DMS53 (cell line): ENCODE data around the gene SH3RF3.

Experiments used
- DNase-seq: peaks from one replicate; lab custom pipeline; 2025; lab: John Stamatoyannopoulos, UW

SH3RF3 gene

GRCh38 chr2:109415581-109416013, 286.6 kb downstream of the SH3RF3 start:
- DNase-seq = no peak

- DNase-seq = no peak
These were observed 288.8 kb downstream of the SH3RF3 start for GRCh38 chr2:109417701-109418335.

- DNase-seq = no peak
These were observed 289.7 kb downstream of the SH3RF3 start for GRCh38 chr2:109418716-109419115.

GRCh38 chr2:109419171-109419756, 290.3 kb downstream of the SH3RF3 start:
- DNase-seq = no peak

GRCh38 chr2:109419960-109420370, 291.0 kb downstream of the SH3RF3 start:
- DNase-seq = no peak

GRCh38 chr2:109421101-109421500, 292.1 kb downstream of the SH3RF3 start:
- no peak for DNase-seq

- DNase-seq = no peak
These were observed 292.6 kb downstream of the SH3RF3 start for GRCh38 chr2:109421642-109422041.

- no peak for DNase-seq
These were observed 293.2 kb downstream of the SH3RF3 start for GRCh38 chr2:109422071-109422757.

DNA sequence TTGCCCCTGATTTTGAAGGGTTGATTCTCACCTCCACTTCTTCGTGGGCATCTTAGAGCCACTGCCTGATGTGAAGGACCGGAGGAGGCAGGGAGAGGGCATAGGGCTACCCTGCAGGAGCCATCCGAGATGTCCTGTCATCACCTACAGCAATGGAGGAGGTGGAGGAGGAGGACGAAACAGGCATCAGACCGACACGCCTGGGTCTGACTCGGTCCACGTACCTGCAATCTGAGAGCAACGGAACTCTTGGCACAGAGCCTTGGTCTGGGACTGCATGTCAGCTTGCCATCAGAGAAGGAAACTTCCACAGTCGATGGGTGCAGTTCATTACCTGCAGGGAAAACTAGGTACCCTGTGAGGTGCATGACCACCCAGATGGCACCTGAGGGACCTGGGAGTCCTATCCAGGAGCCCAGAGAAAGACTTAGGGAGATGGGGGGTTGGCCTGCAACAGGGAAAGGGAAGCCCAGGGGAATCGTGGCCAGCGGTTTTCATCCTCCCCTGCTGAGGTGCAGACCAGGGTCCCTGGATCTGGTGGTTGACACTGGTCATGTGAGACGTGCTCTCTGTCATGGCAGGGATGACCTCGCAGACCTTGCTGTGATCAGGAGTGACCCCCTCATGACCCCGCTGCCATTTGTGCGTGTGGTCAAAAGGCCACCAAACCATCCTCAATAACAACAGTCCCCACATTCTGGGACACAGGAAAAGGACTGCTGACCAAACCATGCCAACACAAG, 293.9 kb downstream of the SH3RF3 start:
- DNase-seq = no peak

GRCh38 chr2:109423556-109424359, 294.8 kb downstream of the SH3RF3 start:
- peak; percentile 23 for DNase-seq

GRCh38 chr2:109425411-109425810, 296.4 kb downstream of the SH3RF3 start:
- DNase-seq = no peak

- DNase-seq = no peak
These were observed 298.7 kb downstream of the SH3RF3 start for GRCh38 chr2:109427661-109428091.

DNA sequence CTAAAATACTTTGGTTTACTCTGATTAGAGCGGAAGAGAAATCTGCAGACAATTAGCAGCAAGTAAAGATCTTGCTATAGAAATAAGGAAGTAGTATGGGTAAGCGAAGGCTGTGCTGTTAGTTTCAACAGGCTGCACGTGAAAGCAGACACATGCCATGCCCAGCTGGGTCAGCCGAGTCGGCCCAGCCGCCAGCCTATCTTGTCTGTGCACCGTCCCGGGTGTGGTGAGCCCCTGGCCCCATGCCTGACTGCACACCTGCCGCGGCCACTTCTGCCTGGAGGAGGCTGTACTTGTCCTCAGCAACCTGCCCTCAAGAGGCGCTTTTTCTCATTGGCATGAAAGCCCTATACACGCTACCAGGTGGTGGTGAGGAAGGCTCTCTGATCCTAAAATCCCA, 299.3 kb downstream of the SH3RF3 start:
- no peak for DNase-seq

DNA sequence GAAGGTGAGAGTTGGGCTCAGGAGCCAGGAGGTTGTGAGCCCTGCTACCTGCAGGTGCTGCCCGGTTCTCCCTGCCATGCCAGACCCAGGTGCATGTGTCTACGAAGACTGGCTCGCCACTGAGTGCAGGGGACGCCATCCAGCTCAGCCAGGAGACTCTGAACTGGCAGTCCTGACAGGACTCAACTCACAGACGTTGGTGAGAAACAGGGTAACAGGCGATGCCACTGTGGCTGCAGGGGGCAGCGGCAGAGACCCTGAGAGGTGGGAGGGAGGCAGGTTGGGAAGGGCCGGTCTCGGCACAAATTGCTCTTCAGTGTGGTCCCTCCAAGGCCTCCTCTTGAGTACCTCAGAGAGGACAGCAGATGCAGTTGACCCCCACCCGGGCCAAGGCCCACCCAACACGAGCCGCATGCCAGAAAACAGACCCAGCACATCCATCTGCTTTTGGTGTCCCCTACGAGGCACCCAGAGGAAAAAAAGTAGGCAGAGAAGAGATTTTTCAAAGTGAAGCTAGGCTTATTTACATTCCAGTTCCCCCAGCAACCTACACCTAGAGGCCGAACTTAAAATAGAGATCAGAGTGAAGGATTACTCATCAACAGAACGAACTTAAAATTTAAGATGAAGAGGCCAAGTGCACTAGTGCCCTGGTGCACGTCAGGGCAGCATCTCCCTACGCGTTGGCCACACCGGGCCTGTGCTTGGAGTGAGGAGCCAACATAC, 300.0 kb downstream of the SH3RF3 start:
- no peak for DNase-seq

DNA sequence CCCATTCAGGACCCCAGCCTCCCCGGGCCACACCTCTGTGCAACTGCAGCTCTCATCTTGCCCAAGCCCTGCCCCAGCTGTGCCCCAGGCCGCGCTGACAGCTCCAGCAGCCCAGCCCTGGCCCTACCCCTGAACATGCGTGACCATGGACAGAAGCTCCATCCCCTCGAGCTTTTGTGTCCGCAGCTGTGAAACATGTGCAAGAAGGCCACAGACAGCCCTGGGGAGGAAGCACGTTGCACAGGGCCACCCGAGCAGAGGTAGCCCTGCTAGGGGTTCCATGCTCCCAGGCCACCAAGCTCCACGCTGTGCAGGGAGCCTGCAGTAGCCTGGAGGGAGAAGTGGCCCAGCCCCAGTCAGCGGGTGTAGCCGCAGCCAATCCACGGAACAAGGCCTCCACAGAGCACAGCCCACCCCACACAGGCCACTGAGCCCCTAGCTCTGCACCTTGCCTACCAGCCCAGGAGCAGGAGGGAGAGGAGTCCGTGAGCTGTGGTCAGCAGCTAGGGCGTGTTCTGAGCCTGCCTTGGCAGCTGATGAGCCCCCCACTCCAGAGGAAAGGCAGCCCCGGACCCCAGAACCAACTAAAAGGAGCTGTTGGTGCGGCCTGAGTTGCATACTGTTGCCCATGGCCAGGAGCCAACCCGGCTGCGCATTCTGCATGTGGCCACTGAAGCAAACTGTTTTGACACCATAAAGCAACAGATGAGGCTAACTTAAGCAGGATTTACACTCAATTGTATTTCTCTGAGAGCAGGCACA, 300.7 kb downstream of the SH3RF3 start:
- no peak for DNase-seq

GRCh38 chr2:109430329-109430636, 301.3 kb downstream of the SH3RF3 start:
- no peak for DNase-seq

DNA sequence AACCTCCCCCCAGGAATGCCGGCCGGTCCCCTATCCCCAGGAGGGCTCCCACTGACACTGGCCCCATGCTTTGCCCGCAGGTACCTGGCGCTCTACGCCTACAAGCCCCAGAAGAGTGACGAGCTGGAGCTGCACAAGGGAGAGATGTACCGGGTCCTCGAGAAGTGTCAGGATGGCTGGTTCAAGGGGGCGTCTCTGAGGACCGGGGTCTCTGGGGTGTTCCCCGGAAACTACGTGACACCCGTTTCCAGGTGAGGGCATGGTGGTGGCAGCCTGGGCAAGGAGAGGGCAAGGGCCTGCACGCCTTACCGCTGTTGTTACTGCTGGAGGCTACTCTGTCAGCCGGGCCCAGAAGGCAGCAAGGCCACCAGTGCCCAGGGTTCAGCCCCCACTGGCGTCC, 303.4 kb downstream of the SH3RF3 start:
- DNase-seq = no peak

GRCh38 chr2:109433486-109433885, 304.5 kb downstream of the SH3RF3 start:
- no peak for DNase-seq

- DNase-seq = no peak
These were observed 304.9 kb downstream of the SH3RF3 start for GRCh38 chr2:109433926-109434325.

DNA sequence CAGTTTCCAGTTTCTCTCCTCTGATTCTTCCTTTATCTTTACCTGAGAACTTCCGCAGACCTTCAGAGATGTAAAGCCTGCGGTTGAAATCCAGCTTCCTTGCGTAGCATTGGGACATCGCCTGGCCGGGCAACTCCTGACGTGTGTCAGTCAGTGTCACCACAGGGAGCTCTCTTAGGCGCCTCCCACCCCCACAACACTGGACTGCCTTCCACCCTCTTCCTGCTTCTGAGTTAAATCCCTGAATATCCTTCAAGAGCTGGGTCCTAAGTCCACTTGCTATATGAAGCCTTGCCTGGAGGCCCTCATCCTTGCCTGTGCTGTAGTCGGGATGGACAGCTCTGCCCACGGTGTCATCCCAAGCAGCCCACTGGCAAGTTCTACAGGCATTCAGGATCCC, 305.3 kb downstream of the SH3RF3 start:
- DNase-seq = peak; percentile 44
